Left lung (tissue), 10 donors: Measurements from ENCODE around the gene SLX9. TPM values are rescaled to one million over a fixed set of nuclear protein-coding genes. Genes with fewer than 3 reads are reported as not detected.
"Not testable (repeated sequence)": the region's sequence is repeated elsewhere in the genome, so short reads cannot be mapped to it uniquely, and the experiment has no call there.

Experiments
- ATAC-seq: fragments of 200-7000 bp; cut with Tn5 transposase; one replicate; pipeline ENCODE4 v1.9.1; 2020; ENCODE audit warnings: moderate library complexity
- DNase-seq, 4 donors: peaks; one replicate each; pipeline ENCODE4 v3.0.0-alpha.2; 2013 to 2020
- H3K27ac ChIP-seq, 2 donors: fragments of 200-600 bp; sonication (generic) in 1 of 2; one replicate each; pipeline versions ENCODE4 v1.5.0 to v1.8.0; 2020 to 2021
- H3K27me3 ChIP-seq, 2 donors: fragments of 200-600 bp; sonication (generic) in 1 of 2; one replicate each; pipeline versions ENCODE4 v1.5.0 to v1.8.0; 2020 to 2021
- H3K36me3 ChIP-seq, 2 donors: fragments of 200-600 bp; sonication (generic) in 1 of 2; one replicate each; pipeline versions ENCODE4 v1.5.0 to v1.8.0; 2020 to 2021
- H3K4me1 ChIP-seq, 2 donors: fragments of 200-600 bp; one replicate each; pipeline ENCODE4 v1.8.0; 2021
- H3K4me3 ChIP-seq, 2 donors: fragments of 200-600 bp; sonication (generic) in 1 of 2; one replicate each; pipeline versions ENCODE4 v1.5.0 to v1.8.0; 2020 to 2021; ENCODE audit warnings: mild to moderate bottlenecking in 1 of 2
- H3K9me3 ChIP-seq, 2 donors: fragments of 200-600 bp; sonication (generic) in 1 of 2; one replicate each; pipeline versions ENCODE4 v1.5.0 to v1.8.0; 2020 to 2021
- intact Hi-C, 2 donors: fragments of 100-400 bp; cut with DNase I; formaldehyde crosslinking; loops; one replicate each; pipeline versions ENCODE4 v1.11.2 to v1.14.2; 2022
- polyA plus RNA-seq, 6 donors: library from polyadenylated mRNA; unstranded; fragments of 120-200 nt; gene quantifications; one replicate each; pipeline ENCODE4 v1.2.1, GENCODE V29; 2013; ENCODE audit not compliant: insufficient read length in 6 of 6
- total RNA-seq, 2 donors: library from RNA; stranded (reverse); fragmentation: NEBNext Ultra II Directional; extraction: Animal tissue kit (Norgen Biotek cat#: 25700); gene quantifications; one replicate each; pipeline ENCODE4 v1.2.1, GENCODE V29; 2021
- TF ChIP-seq, protein P1 (sequence below), 2 donors: fragments of 200-600 bp; sonication (generic) in 1 of 2; IDR thresholded peaks; one replicate each; pipeline versions ENCODE4 v1.5.0 to v1.8.0; 2021; ENCODE audit warnings: antibody characterized with exemption in 2 of 2
- donor health status: DM: no; HTN: yes; CAD: no.
- donor health status: DM: no; HTN: no; CAD: no.

The SLX9 gene
- total and polyA plus RNA-seq, 8 donors = 11.5 to 29.6 (median 16.2) TPM

DNA sequence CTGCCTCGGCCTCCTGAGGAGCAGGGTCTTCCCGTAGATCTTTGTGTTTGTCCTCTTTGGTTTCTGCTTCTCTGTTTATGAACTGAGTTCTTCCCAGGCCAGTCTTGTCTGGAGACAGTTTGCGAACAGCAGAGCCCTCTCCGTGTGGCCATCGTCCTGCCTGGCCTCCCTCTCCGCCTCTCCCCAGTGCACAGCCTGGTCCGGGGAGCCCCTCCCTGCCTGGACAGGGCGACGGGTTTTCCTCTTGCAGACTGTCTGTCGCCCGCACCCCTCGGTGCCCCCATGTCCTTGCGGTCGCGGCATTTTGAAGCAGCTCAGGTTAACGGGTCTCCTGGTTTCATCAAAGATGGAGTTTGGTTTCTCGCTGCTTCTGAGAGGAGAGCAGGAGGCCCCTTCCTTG lies 34.8 kb downstream of the SLX9 start:
- Histone ChIP-seq H3K27ac (no peak overlapping the region), H3K36me3 (peaks cover 0 to 54% of the 10 kb centered on the region in 2 donors), H3K4me3 (no peak overlapping the region), H3K9me3 (no peaks in the 10 kb centered on the region), H3K4me1 (peaks cover 0 to 9% of the 10 kb centered on the region in 2 donors), H3K27me3 (no peaks in the 10 kb centered on the region)
- ATAC-seq (no peak), DNase-seq (peak in 1 of 4 donors; percentile 49)
- TF ChIP-seq, protein P1, sequence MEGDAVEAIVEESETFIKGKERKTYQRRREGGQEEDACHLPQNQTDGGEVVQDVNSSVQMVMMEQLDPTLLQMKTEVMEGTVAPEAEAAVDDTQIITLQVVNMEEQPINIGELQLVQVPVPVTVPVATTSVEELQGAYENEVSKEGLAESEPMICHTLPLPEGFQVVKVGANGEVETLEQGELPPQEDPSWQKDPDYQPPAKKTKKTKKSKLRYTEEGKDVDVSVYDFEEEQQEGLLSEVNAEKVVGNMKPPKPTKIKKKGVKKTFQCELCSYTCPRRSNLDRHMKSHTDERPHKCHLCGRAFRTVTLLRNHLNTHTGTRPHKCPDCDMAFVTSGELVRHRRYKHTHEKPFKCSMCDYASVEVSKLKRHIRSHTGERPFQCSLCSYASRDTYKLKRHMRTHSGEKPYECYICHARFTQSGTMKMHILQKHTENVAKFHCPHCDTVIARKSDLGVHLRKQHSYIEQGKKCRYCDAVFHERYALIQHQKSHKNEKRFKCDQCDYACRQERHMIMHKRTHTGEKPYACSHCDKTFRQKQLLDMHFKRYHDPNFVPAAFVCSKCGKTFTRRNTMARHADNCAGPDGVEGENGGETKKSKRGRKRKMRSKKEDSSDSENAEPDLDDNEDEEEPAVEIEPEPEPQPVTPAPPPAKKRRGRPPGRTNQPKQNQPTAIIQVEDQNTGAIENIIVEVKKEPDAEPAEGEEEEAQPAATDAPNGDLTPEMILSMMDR (IDR thresholded peaks at IDR 0.05) = no peak
- intact Hi-C loops = no loop called here

DNA sequence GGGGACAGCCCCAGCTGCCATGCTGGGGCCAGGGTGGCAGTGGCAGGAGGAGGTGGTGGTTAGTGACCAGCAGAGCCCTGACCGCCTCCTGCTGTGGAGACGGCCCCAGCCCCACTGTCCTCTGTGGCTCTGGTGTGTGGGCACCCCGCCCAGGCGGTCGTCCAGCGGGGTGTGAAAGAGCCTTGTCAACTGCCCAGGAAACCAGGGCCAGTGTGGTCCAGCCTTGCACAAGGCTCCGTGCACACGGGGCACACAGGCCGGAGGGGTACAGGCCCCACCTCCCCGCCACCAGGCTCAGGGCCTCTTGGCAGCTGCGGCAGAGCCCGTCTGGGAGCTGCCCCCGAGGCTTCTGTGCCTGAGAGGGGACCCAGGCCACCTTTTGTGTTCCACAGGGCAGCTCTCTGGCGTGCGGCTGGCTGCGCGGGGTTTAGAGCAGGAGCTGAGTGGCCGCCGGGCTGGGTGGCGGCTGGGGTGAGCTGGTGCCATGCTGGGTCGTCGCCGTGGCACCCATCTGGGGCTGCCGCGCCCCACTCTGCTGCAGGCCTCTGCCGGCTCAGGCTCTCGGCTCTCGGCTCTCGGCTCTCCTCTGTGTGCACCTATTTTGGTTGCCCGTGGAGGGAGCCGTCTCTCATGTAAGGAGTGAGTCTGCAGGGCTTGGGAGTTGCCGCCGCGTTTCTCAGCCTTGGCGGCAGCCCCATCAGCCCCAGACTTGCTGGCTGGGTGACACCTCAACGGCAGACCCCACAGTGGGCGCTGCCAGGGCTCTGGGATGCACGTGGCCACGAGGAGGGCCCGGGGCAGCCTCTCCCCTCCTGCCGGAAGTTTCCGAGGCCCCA lies 36.1 kb downstream of the SLX9 start:
- TF ChIP-seq, protein P1 (IDR thresholded peaks at IDR 0.05) = no peak
- Histone ChIP-seq H3K4me1 (no peaks in the 10 kb centered on the region), H3K9me3 (no peaks in the 10 kb centered on the region), H3K27me3 (no peaks in the 10 kb centered on the region), H3K4me3 (no peak overlapping the region), H3K36me3 (peaks cover 0 to 44% of the 10 kb centered on the region in 2 donors), H3K27ac (no peak overlapping the region)
- ATAC-seq (no peak), DNase-seq (peak in 1 of 4 donors; percentile 75)
- intact Hi-C loops = no loop called here

- ATAC-seq, H3K27ac ChIP-seq, H3K9me3 ChIP-seq, intact Hi-C loops, H3K4me1 ChIP-seq, H3K4me3 ChIP-seq, H3K27me3 ChIP-seq: not testable (repeated sequence)
- peak in 1 of 4 donors; percentile 59 for DNase-seq
- peaks cover 0 to 44% of the 10 kb centered on the region in 2 donors for H3K36me3 ChIP-seq
Observed at GRCh38 chr21:44976556-44977393, 36.9 kb downstream of the SLX9 start.

DNA sequence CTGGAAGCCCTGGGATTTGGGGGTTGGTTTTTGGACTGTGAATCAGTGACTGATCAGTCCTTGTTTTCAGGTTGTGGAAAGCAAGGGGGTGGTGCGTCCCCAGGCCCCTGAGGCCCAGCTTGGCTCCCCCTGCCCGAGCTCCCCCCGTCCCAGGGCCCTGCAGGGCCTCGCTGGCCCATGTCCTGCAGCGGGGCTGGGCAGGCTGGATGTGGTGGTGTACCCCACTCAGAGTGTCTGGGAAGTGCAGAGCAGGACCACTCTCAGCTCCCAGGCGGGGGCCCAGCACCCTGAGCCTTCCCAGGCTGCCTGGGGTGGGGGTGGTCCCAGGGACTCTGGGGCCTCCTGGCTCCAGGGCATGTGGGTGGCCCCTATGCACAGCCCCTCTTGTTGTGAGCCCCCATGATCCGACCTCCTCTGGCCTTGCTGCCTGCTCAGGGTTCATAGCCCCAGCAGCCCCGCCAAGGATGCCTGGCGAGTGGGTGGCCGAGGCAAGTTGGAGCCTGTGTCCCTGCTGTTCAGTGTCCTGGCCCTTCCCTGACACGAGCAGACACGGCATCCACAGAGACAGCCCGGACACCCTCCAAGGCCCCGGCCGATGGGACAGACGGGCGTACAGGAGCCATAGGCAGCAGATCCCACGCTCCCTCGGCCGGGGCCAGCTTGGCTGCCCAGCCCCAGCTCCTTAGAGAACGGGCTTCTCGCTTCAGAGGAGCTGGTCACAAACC lies 37.9 kb downstream of the SLX9 start:
- Histone ChIP-seq H3K4me1 (no peaks in the 10 kb centered on the region), H3K36me3 (peaks cover 0 to 36% of the 10 kb centered on the region in 2 donors), H3K27me3 (no peaks in the 10 kb centered on the region), H3K4me3 (no peak overlapping the region), H3K9me3 (no peaks in the 10 kb centered on the region), H3K27ac (no peak overlapping the region)
- ATAC-seq = no peak
- peak in 1 of 4 donors; percentile 53 for DNase-seq
- TF ChIP-seq, protein P1 (IDR thresholded peaks at IDR 0.05) = no peak
- intact Hi-C loops = no loop called here

DNA sequence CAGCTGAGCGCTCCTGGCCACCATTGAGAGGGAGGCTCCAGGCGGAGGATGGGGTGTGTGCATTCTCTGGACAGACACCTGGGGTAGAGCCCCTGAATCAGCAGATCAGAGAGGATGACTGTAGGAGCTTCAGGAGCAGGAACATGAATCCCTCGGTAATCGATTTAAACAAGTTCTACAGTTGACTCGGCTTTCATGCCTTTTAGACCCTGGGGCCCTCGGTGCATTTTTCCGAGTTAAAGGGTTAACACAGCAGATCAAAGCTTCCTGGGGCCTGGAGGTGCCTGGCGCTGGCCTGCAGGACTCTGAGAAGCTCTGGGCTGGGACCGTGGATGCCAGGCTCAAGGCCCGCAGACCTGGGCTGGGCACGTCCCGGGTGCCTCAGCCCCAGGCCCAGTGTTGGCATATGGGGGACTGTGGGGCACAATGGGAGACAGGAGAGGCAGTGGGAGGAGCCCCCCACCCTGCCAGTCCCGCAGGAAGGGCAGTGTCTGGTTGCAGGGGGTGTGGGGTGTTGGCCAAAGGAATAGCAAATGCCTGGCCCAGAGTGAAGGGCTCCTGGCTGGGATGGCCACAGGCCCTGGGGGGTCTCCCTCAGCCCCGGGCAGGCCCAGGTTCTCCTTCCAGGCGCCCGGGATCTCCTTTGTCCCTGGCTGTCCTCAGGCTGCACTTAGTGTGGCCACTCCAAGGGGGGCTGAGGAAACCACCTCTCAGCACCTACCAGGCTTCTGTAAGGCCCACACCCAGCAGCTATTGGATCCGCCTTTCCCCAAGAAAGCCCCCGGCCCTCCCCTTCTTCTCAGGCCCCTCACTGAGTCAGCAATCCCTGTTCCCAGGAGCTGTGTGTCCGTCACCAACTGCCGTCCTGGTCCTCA lies 40.1 kb downstream of the SLX9 start:
- DNase-seq (peak in 1 of 4 donors; percentile 53), ATAC-seq (no peak)
- H3K9me3 ChIP-seq = no peaks in the 10 kb centered on the region
- no peak overlapping the region for H3K27ac ChIP-seq
- intact Hi-C loops = no loop called here
- H3K4me1 ChIP-seq = peaks cover 0 to 3% of the 10 kb centered on the region in 2 donors
- H3K36me3 ChIP-seq = peaks cover 0 to 31% of the 10 kb centered on the region in 2 donors
- H3K4me3 ChIP-seq = no peak overlapping the region
- TF ChIP-seq, protein P1 (IDR thresholded peaks at IDR 0.05) = no peak
- H3K27me3 ChIP-seq = no peaks in the 10 kb centered on the region
